HG02678 (cell line): ENCODE measurements around the gene MYF5.

Source experiments
- ATAC-seq: cut with Tn5 transposase; IDR thresholded peaks from one replicate; pipeline ENCODE4 v1.9.1; 2021; ENCODE audit warnings: mild to moderate bottlenecking, moderate library complexity; ENCODE audit not compliant: unreplicated experiment

MYF5 gene

DNA sequence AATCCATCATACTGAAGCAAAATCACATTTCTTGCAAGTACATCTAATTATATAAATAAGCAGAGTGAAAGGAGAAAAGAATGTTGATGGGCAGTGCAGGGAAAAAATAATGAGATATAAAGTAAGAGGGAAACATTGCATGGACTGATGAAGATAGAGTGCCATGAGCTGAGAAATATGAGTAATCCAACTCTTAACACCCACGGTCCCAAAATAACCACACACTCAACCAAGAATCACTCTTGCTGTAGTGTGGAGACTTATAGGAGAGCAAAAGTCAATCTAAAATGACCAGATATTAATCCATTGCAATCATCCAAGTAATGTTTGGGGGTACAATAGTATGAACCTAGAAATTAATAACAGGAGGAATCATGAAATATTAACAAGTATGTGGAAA is 40.2 kb downstream of the MYF5 start:
- ATAC-seq: peak; percentile 71

DNA sequence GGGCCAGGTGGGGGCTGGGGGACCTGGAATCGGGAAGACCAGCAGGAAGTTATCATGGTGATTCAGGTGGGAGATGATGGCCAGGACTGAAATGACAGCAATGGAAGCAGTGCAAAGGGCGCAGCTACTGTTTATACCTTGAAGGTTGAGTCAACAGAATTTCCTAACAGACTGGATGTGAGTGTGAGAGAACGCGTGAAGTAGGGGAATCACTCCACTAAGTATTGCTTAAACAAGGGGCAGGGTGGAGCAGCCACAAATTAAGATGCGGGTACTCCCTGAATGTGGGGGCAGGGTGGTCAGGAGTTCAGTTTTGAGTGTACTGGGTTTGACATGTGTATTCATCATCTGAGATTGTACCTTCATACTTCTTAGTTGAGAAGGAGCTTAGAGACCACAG is 45.1 kb downstream of the MYF5 start:
- ATAC-seq: peak; percentile 34

DNA sequence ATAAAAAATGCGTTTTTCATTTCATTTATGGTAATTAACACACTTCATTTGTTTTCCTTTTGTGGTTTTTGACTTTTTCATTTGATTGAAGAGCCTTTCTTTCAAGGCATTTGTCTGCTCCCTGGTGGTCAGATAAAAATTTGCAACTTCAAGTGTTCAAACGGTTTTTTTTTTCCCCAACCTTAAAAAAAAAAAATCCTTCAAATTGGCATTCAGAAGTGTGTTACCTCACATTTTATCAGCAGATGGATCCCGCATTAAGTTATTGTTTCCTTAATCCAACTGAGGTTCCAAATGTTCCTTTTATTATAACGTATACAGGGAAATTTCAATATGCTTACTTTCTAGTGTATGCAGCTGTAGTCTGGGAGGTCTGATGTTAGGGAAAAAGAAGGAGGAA is 47.2 kb downstream of the MYF5 start:
- peak; percentile 26 for ATAC-seq

DNA sequence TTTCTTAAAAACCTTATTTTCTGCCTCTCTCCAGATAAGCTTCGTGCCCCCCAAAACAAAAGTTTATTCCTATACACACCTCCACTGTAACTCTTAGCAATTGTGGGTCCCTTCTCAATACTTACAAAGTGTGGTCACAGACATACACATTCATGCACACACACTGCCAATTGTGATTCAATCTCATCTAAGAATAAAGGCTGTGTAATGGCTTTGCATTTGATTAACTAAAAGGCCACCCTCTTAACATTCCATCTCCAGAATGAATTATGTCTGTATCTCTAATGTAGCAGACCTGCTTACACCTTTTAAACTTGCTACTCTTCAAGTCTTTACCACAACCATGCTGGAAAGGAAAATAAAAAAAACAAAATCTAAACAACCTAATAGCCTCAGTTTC is 49.5 kb downstream of the MYF5 start:
- no peak for ATAC-seq

DNA sequence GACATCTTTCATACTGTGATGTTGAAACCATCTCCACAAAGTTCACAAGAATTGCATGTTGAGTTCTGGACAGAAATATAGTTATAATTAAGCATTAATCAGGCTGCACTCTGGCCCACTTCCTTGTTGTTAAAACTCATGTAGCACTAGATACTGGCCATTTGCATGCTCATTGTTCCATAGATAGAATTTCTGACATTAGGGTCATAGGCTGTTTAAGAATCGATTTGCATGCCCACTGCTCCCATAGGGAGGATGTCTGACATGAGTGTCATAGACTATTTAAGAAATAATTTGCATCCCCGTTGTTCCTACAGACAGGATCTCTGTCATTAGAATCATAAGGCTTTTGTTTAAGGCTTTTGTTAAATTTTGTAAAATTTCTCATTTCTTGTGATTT is 50.2 kb downstream of the MYF5 start:
- ATAC-seq: peak; percentile 92
